Fibroblast of lung (primary cell): ENCODE results near the gene STK32B.

Experiments used
- EZH2 ChIP-seq: IDR thresholded peaks from 2 replicates; pipeline ENCODE4 v1.5.1; 2012; ENCODE audit warnings: low read length, control low read depth, mild to moderate bottlenecking; ENCODE audit errors: missing control alignments
- TF ChIP-seq, protein P1 (sequence below), 2 donors: IDR thresholded peaks in 1 of 2; conservative IDR thresholded peaks in 1 of 2; 1 replicate in 1 of 2; 2 replicates in 1 of 2; pipeline ENCODE4 v1.5.1; 2011 to 2012; ENCODE audit warnings: low read length in 2 of 2, control low read depth in 1 of 2, inconsistent platforms in 1 of 2, low read depth in 1 of 2, mild to moderate bottlenecking in 1 of 2

DNA sequence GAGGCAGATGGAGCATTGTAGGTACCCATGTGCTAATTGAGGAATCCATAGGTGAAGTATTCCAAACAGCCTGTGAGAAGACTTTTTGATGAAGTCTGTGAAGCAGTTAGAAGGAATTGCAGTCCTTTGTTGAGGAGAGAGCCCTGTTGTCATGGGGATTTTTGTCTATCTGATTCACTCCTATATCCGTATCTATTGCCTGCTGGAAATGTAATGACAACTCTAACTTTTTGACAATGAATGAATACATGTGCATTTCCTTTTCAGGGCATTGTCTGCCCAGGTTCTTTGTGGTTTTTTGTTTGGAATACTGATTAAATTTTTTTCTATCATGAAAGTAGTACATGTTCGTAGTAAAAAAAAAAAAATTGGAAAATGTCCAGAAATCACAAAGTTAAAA, 31.1 kb downstream of the STK32B start:
- TF ChIP-seq, protein P1, sequence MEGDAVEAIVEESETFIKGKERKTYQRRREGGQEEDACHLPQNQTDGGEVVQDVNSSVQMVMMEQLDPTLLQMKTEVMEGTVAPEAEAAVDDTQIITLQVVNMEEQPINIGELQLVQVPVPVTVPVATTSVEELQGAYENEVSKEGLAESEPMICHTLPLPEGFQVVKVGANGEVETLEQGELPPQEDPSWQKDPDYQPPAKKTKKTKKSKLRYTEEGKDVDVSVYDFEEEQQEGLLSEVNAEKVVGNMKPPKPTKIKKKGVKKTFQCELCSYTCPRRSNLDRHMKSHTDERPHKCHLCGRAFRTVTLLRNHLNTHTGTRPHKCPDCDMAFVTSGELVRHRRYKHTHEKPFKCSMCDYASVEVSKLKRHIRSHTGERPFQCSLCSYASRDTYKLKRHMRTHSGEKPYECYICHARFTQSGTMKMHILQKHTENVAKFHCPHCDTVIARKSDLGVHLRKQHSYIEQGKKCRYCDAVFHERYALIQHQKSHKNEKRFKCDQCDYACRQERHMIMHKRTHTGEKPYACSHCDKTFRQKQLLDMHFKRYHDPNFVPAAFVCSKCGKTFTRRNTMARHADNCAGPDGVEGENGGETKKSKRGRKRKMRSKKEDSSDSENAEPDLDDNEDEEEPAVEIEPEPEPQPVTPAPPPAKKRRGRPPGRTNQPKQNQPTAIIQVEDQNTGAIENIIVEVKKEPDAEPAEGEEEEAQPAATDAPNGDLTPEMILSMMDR (conservative IDR thresholded peaks at IDR 0.05 in 1 of 2, IDR thresholded peaks at IDR 0.05 in 1 of 2; ENCODE audit: low read depth in 1 of 2, low read length in 2 of 2), result no peak
- TF ChIP-seq EZH2, result no peak
